A549 (cell line): Measurements from ENCODE around the gene TAF3. TPM values are rescaled to one million over a fixed set of nuclear protein-coding genes. Genes with fewer than 3 reads are reported as not detected.

Experiments
- ATAC-seq, 2 experiments: fragments of 200-7000 bp in 1 of 2; fragments of >200 bp in 1 of 2; cut with Nextera tagmentation in 1 of 2; cut with Tn5 transposase in 1 of 2; 3 replicates each; pipeline versions ENCODE4 v1.8.0 to v1.9.1; 2018 to 2020; ENCODE audit warnings: mild to moderate bottlenecking in 1 of 2, moderate library complexity in 1 of 2
- CTCF ChIA-PET: fragments of 300-600 bp; sonication (Branson Sonifier 250); formaldehyde crosslinking; extraction: SDS; loops from one replicate; lab custom pipeline; 2021; ENCODE audit warnings: antibody characterized with exemption, inconsistent platforms; lab: Yijun Ruan, JAX
- POLR2A ChIA-PET: fragments of 350-600 bp; formaldehyde crosslinking; extraction: SDS; loops from one replicate; lab custom pipeline; 2021; ENCODE audit warnings: antibody characterized with exemption, inconsistent platforms; lab: Yijun Ruan, JAX
- DNase-seq, 2 experiments: peaks; one replicate each; pipeline versions ENCODE4 v3.0.0 to v3.0.0-alpha.2; 2011 to 2016; ENCODE audit warnings: low read depth in 1 of 2, low spot score in 1 of 2
- FAIRE-seq: peaks from 2 replicates; lab custom pipeline; 2011; peaks lifted over from hg19 to GRCh38; lab: Jason Lieb, UNC
- H3K27ac ChIP-seq, 2 experiments: fragments of >200 bp; sonication (Bioruptor Twin); formaldehyde crosslinking; 3 replicates each; pipeline ENCODE4 v1.5.1; 2016 to 2017
- H3K4me1 ChIP-seq: fragments of >200 bp; sonication (Bioruptor Twin); formaldehyde crosslinking; 3 replicates; pipeline ENCODE4 v1.6.1; 2016
- H3K4me2 ChIP-seq: fragments of >200 bp; sonication (Bioruptor Twin); formaldehyde crosslinking; 3 replicates; pipeline ENCODE4 v1.6.1; 2016
- H3K4me3 ChIP-seq: fragments of >200 bp; sonication (Bioruptor Twin); formaldehyde crosslinking; 3 replicates; pipeline ENCODE4 v1.5.1; 2016
- H3K9me3 ChIP-seq: fragments of >200 bp; sonication (Bioruptor Twin); formaldehyde crosslinking; 3 replicates; pipeline ENCODE4 v1.6.1; 2016
- CHD2 ChIP-seq: fragments of 150-350 bp; IDR thresholded peaks from 2 replicates; pipeline ENCODE4 v1.6.1; 2014; ENCODE audit warnings: low read length; ENCODE audit not compliant: partially characterized antibody
- EHMT2 ChIP-seq: fragments of 200-600 bp; sonication (generic); IDR thresholded peaks from 2 replicates; pipeline ENCODE4 v1.6.1; 2016; ENCODE audit warnings: antibody characterized with exemption, low read depth, mild to moderate bottlenecking, moderate library complexity
- ESRRA ChIP-seq: fragments of 150-350 bp; IDR thresholded peaks from 2 replicates; pipeline ENCODE4 v1.6.1; 2014; ENCODE audit warnings: mild to moderate bottlenecking, low read length, borderline replicate concordance
- FOSB ChIP-seq: fragments of 250-450 bp; sonication (Bioruptor Pico); IDR thresholded peaks from 2 replicates; pipeline ENCODE4 v1.5.0; 2020; ENCODE audit warnings: mild to moderate bottlenecking, moderate library complexity
- FOSL2 ChIP-seq, 2 experiments: fragments of 450-650 bp in 1 of 2; fragments of >200 bp in 1 of 2; sonication (Bioruptor Twin) in 1 of 2; formaldehyde crosslinking; IDR thresholded peaks; 2 replicates each; pipeline versions ENCODE4 v1.5.0 to v1.6.1; 2016 to 2020; ENCODE audit warnings: mild to moderate bottlenecking in 1 of 2, moderate library complexity in 1 of 2
- FOXS1 ChIP-seq: fragments of 250-450 bp; sonication (Bioruptor Pico); IDR thresholded peaks from 2 replicates; pipeline ENCODE4 v1.5.0; 2020; ENCODE audit warnings: mild to moderate bottlenecking, moderate library complexity
- GATA3 ChIP-seq: IDR thresholded peaks from 2 replicates; pipeline ENCODE4 v1.6.1; 2012; ENCODE audit warnings: borderline replicate concordance
- HDAC2 ChIP-seq: fragments of 200-600 bp; sonication (generic); IDR thresholded peaks from 2 replicates; pipeline ENCODE4 v1.6.1; 2016
- HOXA7 ChIP-seq: fragments of 250-450 bp; sonication (Bioruptor Pico); IDR thresholded peaks from 2 replicates; pipeline ENCODE4 v1.5.0; 2020; ENCODE audit warnings: mild to moderate bottlenecking, moderate library complexity
- HOXB13 ChIP-seq: fragments of 250-450 bp; sonication (Bioruptor Pico); IDR thresholded peaks from 2 replicates; pipeline ENCODE4 v1.5.0; 2020; ENCODE audit warnings: low read depth, mild to moderate bottlenecking, moderate library complexity
- JUNB ChIP-seq: fragments of >200 bp; sonication (Bioruptor Twin); formaldehyde crosslinking; IDR thresholded peaks from 2 replicates; pipeline ENCODE4 v1.6.1; 2016
- KDM1A ChIP-seq: fragments of 200-600 bp; sonication (generic); IDR thresholded peaks from 2 replicates; pipeline ENCODE4 v1.6.1; 2016; ENCODE audit warnings: low read depth, mild to moderate bottlenecking
- KDM5A ChIP-seq: fragments of 200-600 bp; sonication (generic); IDR thresholded peaks from 2 replicates; pipeline ENCODE4 v1.6.1; 2016; ENCODE audit warnings: antibody characterized with exemption, mild to moderate bottlenecking
- MAZ ChIP-seq: fragments of 150-350 bp; IDR thresholded peaks from 2 replicates; pipeline ENCODE4 v1.6.1; 2014; ENCODE audit warnings: antibody characterized with exemption, low read depth, low read length, borderline replicate concordance
- MYC ChIP-seq: IDR thresholded peaks from 2 replicates; pipeline ENCODE4 v1.6.1; 2012; ENCODE audit warnings: mild to moderate bottlenecking, inconsistent platforms, low read length, improper control_type of control experiment, borderline replicate concordance
- POLR2A ChIP-seq: IDR thresholded peaks from 2 replicates; pipeline ENCODE4 v1.6.1; 2012; ENCODE audit warnings: mild to moderate bottlenecking, low read length
- RNF2 ChIP-seq: fragments of 200-600 bp; sonication (generic); IDR thresholded peaks from 2 replicates; pipeline ENCODE4 v1.6.1; 2016; ENCODE audit warnings: low read depth, mild to moderate bottlenecking, antibody characterized with exemption, moderate library complexity, borderline replicate concordance
- SMC3 ChIP-seq: fragments of >200 bp; sonication (Bioruptor Twin); formaldehyde crosslinking; IDR thresholded peaks from 3 replicates; pipeline ENCODE4 v1.6.1; 2018; ENCODE audit warnings: inconsistent platforms
- SREBF2 ChIP-seq: fragments of 450-650 bp; IDR thresholded peaks from 2 replicates; pipeline ENCODE4 v1.6.1; 2014; ENCODE audit warnings: mild to moderate bottlenecking, moderate library complexity
- ZFP36 ChIP-seq: fragments of 450-650 bp; IDR thresholded peaks from 2 replicates; pipeline ENCODE4 v1.6.1; 2014; ENCODE audit warnings: borderline replicate concordance; ENCODE audit not compliant: partially characterized antibody
- ZNF302 ChIP-seq: fragments of 250-450 bp; sonication (Bioruptor Pico); IDR thresholded peaks from 2 replicates; pipeline ENCODE4 v1.9.0; 2021; ENCODE audit warnings: inconsistent platforms, mild to moderate bottlenecking, moderate library complexity
- ZSCAN20 ChIP-seq: fragments of 250-450 bp; sonication (Bioruptor Pico); IDR thresholded peaks from 2 replicates; pipeline ENCODE4 v1.8.0; 2022; ENCODE audit warnings: mild to moderate bottlenecking, moderate library complexity
- WGBS: methylation state at CpG from one replicate; pipeline ENCODE4 v1.1.6; 2017; ENCODE audit errors: missing lambda C conversion rate; 5-methylcytosine and 5-hydroxymethylcytosine counted together
- polyA plus RNA-seq, 4 experiments: library from polyadenylated mRNA; depleted of rRNA in 3 of 4; stranded (reverse); fragments of >200 nt; fragmentation: RNase III in 1 of 4; extraction: RNeasy Plus Mini Kit Qiagen cat#74134 plus additional on column Dnase treatment in 1 of 4; gene quantifications; 2 replicates in 3 of 4; 3 replicates in 1 of 4; pipeline ENCODE4 v1.2.3, GENCODE V29; 2011 to 2017
- TF ChIP-seq, protein P1 (sequence below): fragments of >200 bp; sonication (Bioruptor Twin); formaldehyde crosslinking; IDR thresholded peaks from 3 replicates; pipeline ENCODE4 v1.5.1; 2016
- TF ChIP-seq, protein P2 (sequence below): fragments of 450-650 bp; IDR thresholded peaks from 2 replicates; pipeline ENCODE4 v1.6.1; 2014; ENCODE audit warnings: antibody characterized with exemption
- TF ChIP-seq, protein P3 (sequence below): fragments of >200 bp; sonication (Bioruptor Twin); formaldehyde crosslinking; IDR thresholded peaks from 2 replicates; pipeline ENCODE4 v1.6.1; 2016
- TF ChIP-seq, protein P4 (sequence below): fragments of 250-450 bp; sonication (Bioruptor Pico); IDR thresholded peaks from 2 replicates; pipeline ENCODE4 v1.5.0; 2021; ENCODE audit warnings: mild to moderate bottlenecking, moderate library complexity, borderline replicate concordance

Gene TAF3
- polyA plus RNA-seq, 2 of the 4 experiments (the other 2 are of a cell fraction): 5.7 to 6.1 TPM

DNA sequence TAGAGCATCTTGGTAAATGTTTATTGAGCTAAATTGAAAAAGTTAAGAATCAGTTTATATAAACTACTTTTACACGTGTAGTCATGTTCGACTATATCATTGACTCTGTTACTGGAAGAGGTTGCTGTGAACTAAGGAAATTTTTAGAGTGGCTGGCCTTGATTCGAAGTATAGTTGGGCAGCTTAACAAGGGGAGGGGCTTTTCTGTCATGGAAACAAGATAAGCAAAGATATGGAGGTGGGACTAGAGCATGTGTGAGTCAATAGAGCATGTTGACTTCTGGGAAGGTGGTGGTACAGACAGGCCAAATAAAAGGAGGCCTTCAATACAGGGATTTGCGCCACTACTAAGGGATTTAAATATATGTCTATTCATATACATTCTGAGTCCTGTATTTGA lies 22.7 kb upstream of the TAF3 start:
- TF ChIP-seq KDM5A (no peak), ESRRA (no peak), SMC3 (no peak), JUNB (no peak), MAZ (no peak), MYC (no peak), KDM1A (no peak), FOSB (CRISPR knock-in tag) (no peak)
- TF ChIP-seq, protein P1, sequence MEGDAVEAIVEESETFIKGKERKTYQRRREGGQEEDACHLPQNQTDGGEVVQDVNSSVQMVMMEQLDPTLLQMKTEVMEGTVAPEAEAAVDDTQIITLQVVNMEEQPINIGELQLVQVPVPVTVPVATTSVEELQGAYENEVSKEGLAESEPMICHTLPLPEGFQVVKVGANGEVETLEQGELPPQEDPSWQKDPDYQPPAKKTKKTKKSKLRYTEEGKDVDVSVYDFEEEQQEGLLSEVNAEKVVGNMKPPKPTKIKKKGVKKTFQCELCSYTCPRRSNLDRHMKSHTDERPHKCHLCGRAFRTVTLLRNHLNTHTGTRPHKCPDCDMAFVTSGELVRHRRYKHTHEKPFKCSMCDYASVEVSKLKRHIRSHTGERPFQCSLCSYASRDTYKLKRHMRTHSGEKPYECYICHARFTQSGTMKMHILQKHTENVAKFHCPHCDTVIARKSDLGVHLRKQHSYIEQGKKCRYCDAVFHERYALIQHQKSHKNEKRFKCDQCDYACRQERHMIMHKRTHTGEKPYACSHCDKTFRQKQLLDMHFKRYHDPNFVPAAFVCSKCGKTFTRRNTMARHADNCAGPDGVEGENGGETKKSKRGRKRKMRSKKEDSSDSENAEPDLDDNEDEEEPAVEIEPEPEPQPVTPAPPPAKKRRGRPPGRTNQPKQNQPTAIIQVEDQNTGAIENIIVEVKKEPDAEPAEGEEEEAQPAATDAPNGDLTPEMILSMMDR: no peak
- TF ChIP-seq, protein P2, sequence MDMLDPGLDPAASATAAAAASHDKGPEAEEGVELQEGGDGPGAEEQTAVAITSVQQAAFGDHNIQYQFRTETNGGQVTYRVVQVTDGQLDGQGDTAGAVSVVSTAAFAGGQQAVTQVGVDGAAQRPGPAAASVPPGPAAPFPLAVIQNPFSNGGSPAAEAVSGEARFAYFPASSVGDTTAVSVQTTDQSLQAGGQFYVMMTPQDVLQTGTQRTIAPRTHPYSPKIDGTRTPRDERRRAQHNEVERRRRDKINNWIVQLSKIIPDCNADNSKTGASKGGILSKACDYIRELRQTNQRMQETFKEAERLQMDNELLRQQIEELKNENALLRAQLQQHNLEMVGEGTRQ: no peak
- peaks cover 16% of the 10 kb centered on the region; the same call in 2 of the 3 replicates for H3K4me1 ChIP-seq
- POLR2A ChIA-PET: interaction anchor here (3.5 kb wide), 1 partner anchor 23 kb away, joined by 18 read pairs; the partner anchor contains the start of gene TAF3
- peak in 1 of 2 experiments; percentile 30; a peak in 1 of 6 replicates for ATAC-seq
- no peak overlapping the region for H3K4me2 ChIP-seq
- FAIRE-seq: no peak
- no peak overlapping the region for H3K4me3 ChIP-seq
- no peak overlapping the region for H3K27ac ChIP-seq
- H3K9me3 ChIP-seq: no peaks in the 10 kb centered on the region
- 93% methylated on average over 4 of the region's 4 CpGs for WGBS
- no peak for DNase-seq
- CTCF ChIA-PET: interaction anchor here (1.0 kb wide), 1 partner anchor 25 kb away, joined by 3 read pairs; no protein-coding TSS in a partner anchor

DNA sequence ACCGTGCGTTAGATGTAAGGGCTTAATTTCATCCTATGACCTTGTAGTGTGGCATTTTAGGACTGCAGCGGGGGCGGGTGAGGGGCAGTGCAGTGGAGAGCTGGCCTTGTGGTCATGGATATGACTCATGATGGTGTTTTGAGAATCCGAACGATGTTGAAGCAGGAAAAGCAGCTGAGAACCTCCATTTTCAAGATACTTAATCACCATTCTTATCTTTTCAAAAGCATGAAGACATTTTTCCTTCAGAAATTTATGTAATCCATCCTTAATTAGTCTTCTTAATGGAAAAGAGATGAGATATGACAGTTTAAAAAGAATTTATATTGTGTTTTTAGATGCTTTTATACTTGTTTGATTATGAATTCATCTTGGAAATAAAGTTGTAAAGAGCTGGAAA lies 20.7 kb upstream of the TAF3 start:
- POLR2A ChIA-PET: interaction anchor here (2.4 to 3.5 kb wide), 2 partner anchors 9 to 21 kb away, joined by 18 to 25 read pairs; partner anchors contain the start of genes ATP5F1C, KIN and TAF3

DNA sequence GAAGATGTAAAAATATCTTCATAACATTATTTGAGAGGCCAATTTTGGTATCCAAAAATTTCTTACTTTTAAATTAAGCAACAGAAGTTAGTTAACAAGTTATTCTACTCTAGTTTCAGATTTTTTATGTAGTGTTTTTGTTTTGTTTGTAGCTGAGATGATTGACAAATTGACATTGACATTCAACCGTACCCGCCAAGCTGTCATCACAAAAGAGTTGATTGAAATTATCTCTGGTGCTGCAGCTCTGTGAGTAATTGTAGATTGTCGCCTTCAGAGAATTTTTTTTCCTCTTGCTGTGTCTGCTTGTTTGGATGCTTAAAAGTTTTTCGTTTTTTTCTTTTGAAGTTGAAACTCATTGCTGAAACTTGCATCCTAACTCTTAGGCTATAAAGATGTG lies 15.7 kb upstream of the TAF3 start:
- FAIRE-seq (no peak), ATAC-seq (no peak), DNase-seq (no peak)
- Histone ChIP-seq H3K9me3 (no peaks in the 10 kb centered on the region), H3K4me2 (no peak overlapping the region), H3K4me3 (no peak overlapping the region), H3K27ac (no peak overlapping the region), H3K4me1 (peaks cover 3% of the 10 kb centered on the region; the same call in 2 of the 3 replicates)
- TF ChIP-seq ZNF302 (CRISPR knock-in tag) (no peak), RNF2 (no peak), FOXS1 (CRISPR knock-in tag) (no peak), ZSCAN20 (CRISPR knock-in tag) (no peak), HOXB13 (no peak), POLR2A (no peak), HDAC2 (no peak), HOXA7 (CRISPR knock-in tag) (no peak)
- ChIA-PET POLR2A (no interaction called here), CTCF (no interaction called here)
- 79% methylated on average over 4 of the region's 4 CpGs for WGBS

More for the DNA sequence above, 20.7 kb upstream of the TAF3 start:
- Histone ChIP-seq H3K4me3 (no peak overlapping the region), H3K27ac (no peak overlapping the region), H3K4me2 (no peak overlapping the region), H3K9me3 (no peaks in the 10 kb centered on the region), H3K4me1 (peaks cover 16% of the 10 kb centered on the region; the same call in 2 of the 3 replicates)
- FAIRE-seq (peak; percentile 36), ATAC-seq (peak; percentile 66 to 70; a peak in 4 of 6 replicates), DNase-seq (peak; percentile 25 to 42)
- WGBS: 62% methylated on average over 6 of the region's 6 CpGs
- TF ChIP-seq HOXB13 (no peak), FOSL2 (IDR thresholded peaks at IDR 0.05) (no peak), FOSL2 (CRISPR knock-in tag; IDR thresholded peaks at IDR 0.05) (peak; percentile 51)
- CTCF ChIA-PET: interaction anchor here (1.0 to 1.5 kb wide), 2 partner anchors 10 to 31 kb away, joined by 3 read pairs; partner anchors contain the start of genes ATP5F1C and KIN

DNA sequence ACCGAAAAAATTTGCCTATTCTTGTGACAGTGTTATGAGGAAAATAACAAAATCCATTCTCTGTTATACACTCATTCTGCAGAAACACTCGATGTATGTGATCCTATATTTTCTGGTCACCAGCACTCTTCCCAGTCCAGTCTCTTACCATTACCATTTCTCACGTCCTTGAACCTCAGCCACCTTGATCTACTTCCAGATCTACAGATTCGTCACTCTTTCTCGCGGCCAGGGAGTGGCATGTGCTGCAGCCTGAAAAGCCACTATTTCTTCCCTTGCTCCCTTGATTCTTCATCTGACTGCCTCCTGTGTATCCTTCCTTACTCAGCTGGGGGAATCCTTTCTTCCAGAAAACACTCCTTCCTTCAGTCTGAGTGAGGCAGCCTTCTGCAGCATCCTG lies 14.1 kb upstream of the TAF3 start:
- Histone ChIP-seq H3K4me2 (no peak overlapping the region), H3K9me3 (no peaks in the 10 kb centered on the region), H3K27ac (no peak overlapping the region), H3K4me3 (no peak overlapping the region), H3K4me1 (no peaks in the 10 kb centered on the region)
- ATAC-seq (no peak), DNase-seq (no peak), FAIRE-seq (no peak)
- ChIA-PET CTCF (no interaction called here), POLR2A (no interaction called here)
- 95% methylated on average over 6 of the region's 6 CpGs for WGBS
- TF ChIP-seq ZFP36 (no peak), SMC3 (no peak), EHMT2 (no peak), GATA3 (no peak), MAZ (no peak), POLR2A (no peak), SREBF2 (no peak), FOSL2 (IDR thresholded peaks at IDR 0.05) (no peak), FOSL2 (CRISPR knock-in tag; IDR thresholded peaks at IDR 0.05) (no peak), CHD2 (no peak)
- TF ChIP-seq, protein P3, sequence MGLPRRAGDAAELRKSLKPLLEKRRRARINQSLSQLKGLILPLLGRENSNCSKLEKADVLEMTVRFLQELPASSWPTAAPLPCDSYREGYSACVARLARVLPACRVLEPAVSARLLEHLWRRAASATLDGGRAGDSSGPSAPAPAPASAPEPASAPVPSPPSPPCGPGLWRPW: no peak
- TF ChIP-seq, protein P2: no peak
- TF ChIP-seq, protein P4, sequence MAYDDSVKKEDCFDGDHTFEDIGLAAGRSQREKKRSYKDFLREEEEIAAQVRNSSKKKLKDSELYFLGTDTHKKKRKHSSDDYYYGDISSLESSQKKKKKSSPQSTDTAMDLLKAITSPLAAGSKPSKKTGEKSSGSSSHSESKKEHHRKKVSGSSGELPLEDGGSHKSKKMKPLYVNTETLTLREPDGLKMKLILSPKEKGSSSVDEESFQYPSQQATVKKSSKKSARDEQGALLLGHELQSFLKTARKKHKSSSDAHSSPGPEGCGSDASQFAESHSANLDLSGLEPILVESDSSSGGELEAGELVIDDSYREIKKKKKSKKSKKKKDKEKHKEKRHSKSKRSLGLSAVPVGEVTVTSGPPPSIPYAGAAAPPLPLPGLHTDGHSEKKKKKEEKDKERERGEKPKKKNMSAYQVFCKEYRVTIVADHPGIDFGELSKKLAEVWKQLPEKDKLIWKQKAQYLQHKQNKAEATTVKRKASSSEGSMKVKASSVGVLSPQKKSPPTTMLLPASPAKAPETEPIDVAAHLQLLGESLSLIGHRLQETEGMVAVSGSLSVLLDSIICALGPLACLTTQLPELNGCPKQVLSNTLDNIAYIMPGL (CRISPR knock-in tag): no peak
